ENCODE results near the gene METTL16. TPM values are rescaled to one million over a fixed set of nuclear protein-coding genes. Genes with fewer than 3 reads are reported as not detected.

Gene METTL16
- total and polyA plus RNA-seq, 2 experiments from 2014 or later: 14.7 to 19.3 TPM

DNA sequence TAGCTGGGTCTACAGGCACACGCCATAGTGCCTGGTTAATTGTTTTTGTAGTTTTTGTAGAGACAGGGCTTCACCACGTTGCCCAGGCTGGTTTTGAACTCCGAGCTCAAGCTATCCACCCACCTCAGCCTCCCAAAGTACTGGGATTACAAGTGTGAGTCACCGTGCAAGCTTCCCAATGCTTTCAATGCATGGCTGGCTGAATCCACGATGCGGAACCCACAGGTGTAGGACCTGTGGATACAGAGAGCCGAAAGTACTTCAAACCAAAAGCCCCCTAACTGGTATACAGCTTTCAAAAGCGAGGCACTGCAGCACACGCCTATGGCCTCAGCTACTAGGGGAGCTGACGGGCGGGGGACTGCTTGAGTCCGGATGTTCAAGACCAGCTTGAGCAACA lies 44.8 kb downstream of the METTL16 start:
- no peaks in the 10 kb centered on the region for H3K79me2 ChIP-seq
- no peak for TF ChIP-seq EZH2 (IDR thresholded peaks at IDR 0.05; ENCODE audit: borderline replicate concordance)
- TF ChIP-seq EZH2phosphoT487 (IDR thresholded peaks at IDR 0.05; ENCODE audit: low read depth, severe bottlenecking, unreplicated experiment): no peak
- H3K9me2 ChIP-seq (replicated peaks; ENCODE audit: insufficient read depth): no peaks in the 10 kb centered on the region
- H3K4me2 ChIP-seq: no peak overlapping the region
- H3K4me1 ChIP-seq (ENCODE audit: insufficient read depth): no peaks in the 10 kb centered on the region
- no peak overlapping the region for H3K27ac ChIP-seq
- no peak overlapping the region for H3K4me3 ChIP-seq
- H3K27me3 ChIP-seq: no peaks in the 10 kb centered on the region
- WGBS (ENCODE audit: low lambda C conversion rate, missing lambda C conversion rate): 93% methylated on average over 12 of the region's 12 CpGs
- no peaks in the 10 kb centered on the region for H4K20me1 ChIP-seq (ENCODE audit: insufficient read depth, poor library complexity, severe bottlenecking)
- no peaks in the 10 kb centered on the region for H3K9me3 ChIP-seq (ENCODE audit: low read depth)
- H2AFZ ChIP-seq: no peak overlapping the region
- DNase-seq (ENCODE audit: low spot score): no peak
- no peaks in the 10 kb centered on the region for H3K36me3 ChIP-seq (replicated peaks; ENCODE audit: insufficient read depth, low read depth)

GRCh38 chr17:2462481-2462880 lies 49.2 kb downstream of the METTL16 start:
- 94% methylated on average over 8 of the region's 8 CpGs for WGBS (ENCODE audit: low lambda C conversion rate, missing lambda C conversion rate)
- H3K4me1 ChIP-seq (ENCODE audit: insufficient read depth): no peaks in the 10 kb centered on the region
- TF ChIP-seq, protein P1, sequence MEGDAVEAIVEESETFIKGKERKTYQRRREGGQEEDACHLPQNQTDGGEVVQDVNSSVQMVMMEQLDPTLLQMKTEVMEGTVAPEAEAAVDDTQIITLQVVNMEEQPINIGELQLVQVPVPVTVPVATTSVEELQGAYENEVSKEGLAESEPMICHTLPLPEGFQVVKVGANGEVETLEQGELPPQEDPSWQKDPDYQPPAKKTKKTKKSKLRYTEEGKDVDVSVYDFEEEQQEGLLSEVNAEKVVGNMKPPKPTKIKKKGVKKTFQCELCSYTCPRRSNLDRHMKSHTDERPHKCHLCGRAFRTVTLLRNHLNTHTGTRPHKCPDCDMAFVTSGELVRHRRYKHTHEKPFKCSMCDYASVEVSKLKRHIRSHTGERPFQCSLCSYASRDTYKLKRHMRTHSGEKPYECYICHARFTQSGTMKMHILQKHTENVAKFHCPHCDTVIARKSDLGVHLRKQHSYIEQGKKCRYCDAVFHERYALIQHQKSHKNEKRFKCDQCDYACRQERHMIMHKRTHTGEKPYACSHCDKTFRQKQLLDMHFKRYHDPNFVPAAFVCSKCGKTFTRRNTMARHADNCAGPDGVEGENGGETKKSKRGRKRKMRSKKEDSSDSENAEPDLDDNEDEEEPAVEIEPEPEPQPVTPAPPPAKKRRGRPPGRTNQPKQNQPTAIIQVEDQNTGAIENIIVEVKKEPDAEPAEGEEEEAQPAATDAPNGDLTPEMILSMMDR (IDR thresholded peaks at IDR 0.05; ENCODE audit: poor library complexity): no peak
- TF ChIP-seq EZH2 (IDR thresholded peaks at IDR 0.05; ENCODE audit: borderline replicate concordance) (no peak), EZH2phosphoT487 (IDR thresholded peaks at IDR 0.05; ENCODE audit: low read depth, severe bottlenecking, unreplicated experiment) (no peak)

GRCh38 chr17:2459917-2460271 lies 51.8 kb downstream of the METTL16 start:
- no peak overlapping the region for H3K4me3 ChIP-seq
- no peak overlapping the region for H3K4me2 ChIP-seq
- H3K27ac ChIP-seq: peak overlapping the region; percentile 53
- no peaks in the 10 kb centered on the region for H3K9me2 ChIP-seq (replicated peaks; ENCODE audit: insufficient read depth)
- no peaks in the 10 kb centered on the region for H3K79me2 ChIP-seq
- no peak for DNase-seq (ENCODE audit: low spot score)
- H3K4me1 ChIP-seq (ENCODE audit: insufficient read depth): no peaks in the 10 kb centered on the region
- no peaks in the 10 kb centered on the region for H3K36me3 ChIP-seq (replicated peaks; ENCODE audit: insufficient read depth, low read depth)
- H3K9me3 ChIP-seq (ENCODE audit: low read depth): no peaks in the 10 kb centered on the region
- TF ChIP-seq EZH2 (IDR thresholded peaks at IDR 0.05; ENCODE audit: borderline replicate concordance): no peak
- TF ChIP-seq, protein P1 (IDR thresholded peaks at IDR 0.05; ENCODE audit: poor library complexity): no peak
- TF ChIP-seq EZH2phosphoT487 (IDR thresholded peaks at IDR 0.05; ENCODE audit: low read depth, severe bottlenecking, unreplicated experiment): no peak
- 93% methylated on average over 3 of the region's 3 CpGs for WGBS (ENCODE audit: low lambda C conversion rate, missing lambda C conversion rate)
- H4K20me1 ChIP-seq (ENCODE audit: insufficient read depth, poor library complexity, severe bottlenecking): no peaks in the 10 kb centered on the region
- H3K27me3 ChIP-seq: no peaks in the 10 kb centered on the region
- no peak overlapping the region for H2AFZ ChIP-seq

More at GRCh38 chr17:2462481-2462880, 49.2 kb downstream of the METTL16 start:
- Histone ChIP-seq H3K9me2 (replicated peaks; ENCODE audit: insufficient read depth) (no peaks in the 10 kb centered on the region), H3K36me3 (replicated peaks; ENCODE audit: insufficient read depth, low read depth) (no peaks in the 10 kb centered on the region), H3K4me3 (no peak overlapping the region), H3K4me2 (no peak overlapping the region), H3K27me3 (no peaks in the 10 kb centered on the region), H3K9me3 (ENCODE audit: low read depth) (no peaks in the 10 kb centered on the region), H3K27ac (no peak overlapping the region), H4K20me1 (ENCODE audit: insufficient read depth, poor library complexity, severe bottlenecking) (no peaks in the 10 kb centered on the region), H2AFZ (no peak overlapping the region), H3K79me2 (no peaks in the 10 kb centered on the region)
- no peak for DNase-seq (ENCODE audit: low spot score)

DNA sequence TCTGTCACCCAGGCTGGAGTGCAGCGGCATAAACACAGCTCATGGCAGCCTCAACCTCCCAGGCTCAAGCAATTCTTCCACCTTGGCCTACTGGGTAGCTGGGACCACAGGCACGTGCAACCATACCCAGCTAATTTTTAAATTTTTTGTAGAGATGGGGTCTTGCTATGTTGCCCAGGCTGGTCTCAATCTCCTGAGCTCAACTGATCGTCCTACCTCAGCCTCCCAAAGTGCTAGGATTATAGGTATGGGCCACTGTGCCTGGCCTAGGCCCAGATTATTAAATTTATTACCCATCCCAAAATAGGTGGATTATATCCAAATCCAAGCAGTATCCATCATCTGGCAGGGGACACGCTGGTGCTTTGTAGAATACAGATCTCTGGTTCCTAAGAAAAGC lies 53.8 kb downstream of the METTL16 start:
- WGBS (ENCODE audit: low lambda C conversion rate, missing lambda C conversion rate): 97% methylated on average over 4 of the region's 4 CpGs
- no peak for DNase-seq (ENCODE audit: low spot score)
- TF ChIP-seq, protein P1 (IDR thresholded peaks at IDR 0.05; ENCODE audit: poor library complexity): no peak
- TF ChIP-seq EZH2phosphoT487 (IDR thresholded peaks at IDR 0.05; ENCODE audit: low read depth, severe bottlenecking, unreplicated experiment) (no peak), EZH2 (IDR thresholded peaks at IDR 0.05; ENCODE audit: borderline replicate concordance) (no peak)

More for the DNA sequence above, 53.8 kb downstream of the METTL16 start:
- Histone ChIP-seq H3K9me3 (ENCODE audit: low read depth) (no peaks in the 10 kb centered on the region), H3K27ac (no peak overlapping the region), H3K4me2 (no peak overlapping the region), H2AFZ (no peak overlapping the region), H3K79me2 (no peaks in the 10 kb centered on the region), H4K20me1 (ENCODE audit: insufficient read depth, poor library complexity, severe bottlenecking) (no peaks in the 10 kb centered on the region), H3K36me3 (replicated peaks; ENCODE audit: insufficient read depth, low read depth) (no peaks in the 10 kb centered on the region), H3K4me1 (ENCODE audit: insufficient read depth) (no peaks in the 10 kb centered on the region), H3K9me2 (replicated peaks; ENCODE audit: insufficient read depth) (no peaks in the 10 kb centered on the region), H3K4me3 (no peak overlapping the region), H3K27me3 (no peaks in the 10 kb centered on the region)
